Measurements from ENCODE around the gene MARCHF9. TPM values are rescaled to one million over a fixed set of nuclear protein-coding genes. Genes with fewer than 3 reads are reported as not detected.
"Not testable (repeated sequence)": the region's sequence is repeated elsewhere in the genome, so short reads cannot be mapped to it uniquely, and the experiment has no call there.

Gene MARCHF9
- total RNA-seq (4.0 TPM), polyA plus RNA-seq (12.2 TPM)

- Histone ChIP-seq H3K36me3 (ENCODE audit: insufficient read depth) (no peaks in the 10 kb centered on the region), H3K4me3 (ENCODE audit: low read depth, low read length) (peak within 1 kb of the TSS; percentile 85), H3K27ac (ENCODE audit: low read depth) (peak within 1 kb of the TSS; percentile 48), H3K4me1 (ENCODE audit: insufficient read depth) (no peaks in the 10 kb centered on the region)
- 1% methylated on average over 41 of the region's 41 CpGs for WGBS
- DNase-seq (ENCODE audit: extremely low spot score): no peak
These were observed at the start of gene MARCHF9 for GRCh38 chr12:57754411-57755193. TSS of gene MARCHF9 (plus strand) at chr12:57755103. CDS start at chr12:57755529, 426 bp downstream.

- H3K4me3 ChIP-seq (ENCODE audit: low read depth, low read length): no peak overlapping the region
- H3K4me1 ChIP-seq (ENCODE audit: insufficient read depth): no peaks in the 10 kb centered on the region
- peaks cover 2% of the 10 kb centered on the region for H3K36me3 ChIP-seq (ENCODE audit: insufficient read depth)
- no peak for DNase-seq (ENCODE audit: extremely low spot score)
- 94% methylated on average over 3 of the region's 3 CpGs for WGBS
- H3K27ac ChIP-seq (ENCODE audit: low read depth): no peak overlapping the region
These were observed 47.7 kb upstream of the MARCHF9 start for GRCh38 chr12:57707250-57707649.

- Histone ChIP-seq H3K4me1 (ENCODE audit: insufficient read depth) (no peaks in the 10 kb centered on the region), H3K4me3 (ENCODE audit: low read depth, low read length) (no peak overlapping the region), H3K27ac (ENCODE audit: low read depth) (no peak overlapping the region), H3K36me3 (ENCODE audit: insufficient read depth) (peaks cover 2% of the 10 kb centered on the region)
- no peak for DNase-seq (ENCODE audit: extremely low spot score)
- WGBS: 99% methylated on average over 2 of the region's 2 CpGs
These were observed 46.6 kb upstream of the MARCHF9 start for GRCh38 chr12:57708296-57708695.

- no peak for DNase-seq (ENCODE audit: extremely low spot score)
- 91% methylated on average over 3 of the region's 3 CpGs for WGBS
These were observed 42.2 kb upstream of the MARCHF9 start for GRCh38 chr12:57712701-57713100.

GRCh38 chr12:57713209-57713608, 41.7 kb upstream of the MARCHF9 start:
- 81% methylated on average over 5 of the region's 5 CpGs for WGBS
- Histone ChIP-seq H3K4me3 (ENCODE audit: low read depth, low read length) (no peak overlapping the region), H3K4me1 (ENCODE audit: insufficient read depth) (no peaks in the 10 kb centered on the region), H3K27ac (ENCODE audit: low read depth) (no peak overlapping the region), H3K36me3 (ENCODE audit: insufficient read depth) (peaks cover 3% of the 10 kb centered on the region)
- no peak for DNase-seq (ENCODE audit: extremely low spot score)

More at GRCh38 chr12:57712701-57713100, 42.2 kb upstream of the MARCHF9 start:
- H3K27ac ChIP-seq (ENCODE audit: low read depth): no peak overlapping the region
- H3K4me1 ChIP-seq (ENCODE audit: insufficient read depth): no peaks in the 10 kb centered on the region
- no peak overlapping the region for H3K4me3 ChIP-seq (ENCODE audit: low read depth, low read length)
- peaks cover 3% of the 10 kb centered on the region for H3K36me3 ChIP-seq (ENCODE audit: insufficient read depth)

GRCh38 chr12:57715036-57715748, 39.7 kb upstream of the MARCHF9 start:
- H3K4me1 ChIP-seq (ENCODE audit: insufficient read depth); H3K36me3 ChIP-seq (ENCODE audit: insufficient read depth); H3K27ac ChIP-seq (ENCODE audit: low read depth); DNase-seq (ENCODE audit: extremely low spot score); H3K4me3 ChIP-seq (ENCODE audit: low read depth, low read length): not testable (repeated sequence)
- 96% methylated on average over 6 of the region's 6 CpGs for WGBS

- no peak overlapping the region for H3K27ac ChIP-seq (ENCODE audit: low read depth)
- 92% methylated on average over 12 of the region's 12 CpGs for WGBS
- H3K36me3 ChIP-seq (ENCODE audit: insufficient read depth): peaks cover 7% of the 10 kb centered on the region
These were observed 39.1 kb upstream of the MARCHF9 start for GRCh38 chr12:57715786-57716185.

GRCh38 chr12:57716305-57716704, 38.6 kb upstream of the MARCHF9 start:
- Histone ChIP-seq H3K36me3 (ENCODE audit: insufficient read depth) (peaks cover 7% of the 10 kb centered on the region), H3K27ac (ENCODE audit: low read depth) (no peak overlapping the region), H3K4me3 (ENCODE audit: low read depth, low read length) (no peak overlapping the region), H3K4me1 (ENCODE audit: insufficient read depth) (no peaks in the 10 kb centered on the region)
- DNase-seq (ENCODE audit: extremely low spot score): no peak
- WGBS: 92% methylated on average over 4 of the region's 4 CpGs

More at GRCh38 chr12:57715786-57716185, 39.1 kb upstream of the MARCHF9 start:
- DNase-seq (ENCODE audit: extremely low spot score): no peak
- H3K4me1 ChIP-seq (ENCODE audit: insufficient read depth): no peaks in the 10 kb centered on the region
- H3K4me3 ChIP-seq (ENCODE audit: low read depth, low read length): no peak overlapping the region

GRCh38 chr12:57717131-57717530, 37.8 kb upstream of the MARCHF9 start:
- no peak overlapping the region for H3K27ac ChIP-seq (ENCODE audit: low read depth)
- 95% methylated on average over 5 of the region's 5 CpGs for WGBS
- H3K4me1 ChIP-seq (ENCODE audit: insufficient read depth): no peaks in the 10 kb centered on the region
- peaks cover 7% of the 10 kb centered on the region for H3K36me3 ChIP-seq (ENCODE audit: insufficient read depth)
- H3K4me3 ChIP-seq (ENCODE audit: low read depth, low read length): no peak overlapping the region
- no peak for DNase-seq (ENCODE audit: extremely low spot score)

- DNase-seq (ENCODE audit: extremely low spot score): no peak
- H3K27ac ChIP-seq (ENCODE audit: low read depth): no peak overlapping the region
- WGBS: 96% methylated on average over 22 of the region's 22 CpGs
- H3K36me3 ChIP-seq (ENCODE audit: insufficient read depth): peaks cover 7% of the 10 kb centered on the region
- no peaks in the 10 kb centered on the region for H3K4me1 ChIP-seq (ENCODE audit: insufficient read depth)
- no peak overlapping the region for H3K4me3 ChIP-seq (ENCODE audit: low read depth, low read length)
These were observed 36.9 kb upstream of the MARCHF9 start for GRCh38 chr12:57717846-57718640.

GRCh38 chr12:57718641-57719528, 36.0 kb upstream of the MARCHF9 start:
- no peak for DNase-seq (ENCODE audit: extremely low spot score)
- WGBS: 96% methylated on average over 15 of the region's 15 CpGs
- H3K27ac ChIP-seq (ENCODE audit: low read depth): no peak overlapping the region
- H3K4me1 ChIP-seq (ENCODE audit: insufficient read depth): no peaks in the 10 kb centered on the region
- peaks cover 7% of the 10 kb centered on the region for H3K36me3 ChIP-seq (ENCODE audit: insufficient read depth)
- no peak overlapping the region for H3K4me3 ChIP-seq (ENCODE audit: low read depth, low read length)

GRCh38 chr12:57719777-57720605, 34.9 kb upstream of the MARCHF9 start:
- 90% methylated on average over 20 of the region's 20 CpGs for WGBS
- DNase-seq (ENCODE audit: extremely low spot score): no peak
- no peaks in the 10 kb centered on the region for H3K4me1 ChIP-seq (ENCODE audit: insufficient read depth)
- H3K4me3 ChIP-seq (ENCODE audit: low read depth, low read length): no peak overlapping the region
- H3K27ac ChIP-seq (ENCODE audit: low read depth): no peak overlapping the region
- H3K36me3 ChIP-seq (ENCODE audit: insufficient read depth): peaks cover 7% of the 10 kb centered on the region
